OCI-LY1 (cell line): ENCODE measurements around the gene CFAP46.

Experiments
- H2AFZ ChIP-seq: fragments of 200-600 bp; sonication (generic), shearing (Covaris generic); 2 replicates; pipeline ENCODE4 v1.6.0; 2014; ENCODE audit warnings: antibody characterized with exemption, mild to moderate bottlenecking, low read length
- H3F3A ChIP-seq: fragments of 200-600 bp; sonication (generic), shearing (Covaris generic); 2 replicates; pipeline ENCODE4 v1.6.0; 2014; ENCODE audit warnings: mild to moderate bottlenecking, antibody characterized with exemption, low read length, moderate library complexity; ENCODE audit not compliant: insufficient read depth
- H3K27ac ChIP-seq: fragments of 200-600 bp; sonication (generic); 2 replicates; pipeline ENCODE4 v1.5.1; 2014; ENCODE audit warnings: low read length, mixed run types, mild to moderate bottlenecking, low read depth; ENCODE audit not compliant: poor library complexity, severe bottlenecking
- H3K27me3 ChIP-seq: fragments of 200-600 bp; sonication (generic); 2 replicates; pipeline ENCODE4 v1.6.0; 2014; ENCODE audit warnings: antibody characterized with exemption, mild to moderate bottlenecking, low read length, moderate library complexity; ENCODE audit not compliant: insufficient read depth
- H3K36me3 ChIP-seq: fragments of 200-600 bp; sonication (generic); 2 replicates; pipeline ENCODE4 v1.6.1; 2014; ENCODE audit warnings: mild to moderate bottlenecking, antibody characterized with exemption, low read length, moderate library complexity, mixed read lengths; ENCODE audit not compliant: insufficient read depth
- H3K4me1 ChIP-seq: fragments of 200-600 bp; sonication (generic); 2 replicates; pipeline ENCODE4 v1.5.1; 2014; ENCODE audit warnings: mild to moderate bottlenecking, low read length, moderate library complexity; ENCODE audit not compliant: insufficient read depth, severe bottlenecking
- H3K4me2 ChIP-seq: fragments of 200-600 bp; sonication (generic), shearing (Covaris generic); 2 replicates; pipeline ENCODE4 v1.6.1; 2014; ENCODE audit warnings: low read length
- H3K4me3 ChIP-seq: fragments of 200-600 bp; sonication (generic); 2 replicates; pipeline ENCODE4 v1.5.1; 2014; ENCODE audit warnings: low read length, low read depth, mild to moderate bottlenecking, mixed read lengths; ENCODE audit not compliant: poor library complexity, severe bottlenecking
- H3K79me2 ChIP-seq: fragments of 200-600 bp; shearing (Covaris generic); 2 replicates; pipeline ENCODE4 v1.6.1; 2016; ENCODE audit warnings: mixed run types, low read length, mixed read lengths; ENCODE audit not compliant: insufficient read depth
- H3K9ac ChIP-seq: fragments of 200-600 bp; sonication (generic), shearing (Covaris generic); 2 replicates; pipeline ENCODE4 v1.6.1; 2014; ENCODE audit warnings: mild to moderate bottlenecking, low read length, mixed read lengths
- H3K9me2 ChIP-seq: fragments of 200-600 bp; sonication (generic), shearing (Covaris generic); 2 replicates; pipeline ENCODE4 v1.6.1; 2014; ENCODE audit warnings: low read depth, mild to moderate bottlenecking, low read length, mixed read lengths
- H3K9me3 ChIP-seq: fragments of 200-600 bp; shearing (Covaris generic); 2 replicates; pipeline ENCODE4 v1.6.1; 2014; ENCODE audit warnings: low read length, mixed read lengths
- H4K20me1 ChIP-seq: fragments of 200-600 bp; sonication (generic), shearing (Covaris generic); 2 replicates; pipeline ENCODE4 v1.6.0; 2016; ENCODE audit warnings: mild to moderate bottlenecking, low read length; ENCODE audit not compliant: insufficient read depth
- EZH2 ChIP-seq: fragments of 200-600 bp; sonication (generic), shearing (Covaris generic); IDR thresholded peaks from 2 replicates; pipeline ENCODE4 v1.8.0; 2017; ENCODE audit warnings: borderline replicate concordance, mixed run types, mild to moderate bottlenecking, antibody characterized with exemption, low read length, moderate library complexity, mixed read lengths
- TF ChIP-seq, protein P1 (sequence below): fragments of 200-600 bp; sonication (generic), shearing (Covaris generic); IDR thresholded peaks from 2 replicates; pipeline ENCODE4 v1.5.1; 2017; ENCODE audit warnings: mild to moderate bottlenecking, antibody characterized with exemption, low read length, moderate library complexity, mixed read lengths

The CFAP46 gene

DNA sequence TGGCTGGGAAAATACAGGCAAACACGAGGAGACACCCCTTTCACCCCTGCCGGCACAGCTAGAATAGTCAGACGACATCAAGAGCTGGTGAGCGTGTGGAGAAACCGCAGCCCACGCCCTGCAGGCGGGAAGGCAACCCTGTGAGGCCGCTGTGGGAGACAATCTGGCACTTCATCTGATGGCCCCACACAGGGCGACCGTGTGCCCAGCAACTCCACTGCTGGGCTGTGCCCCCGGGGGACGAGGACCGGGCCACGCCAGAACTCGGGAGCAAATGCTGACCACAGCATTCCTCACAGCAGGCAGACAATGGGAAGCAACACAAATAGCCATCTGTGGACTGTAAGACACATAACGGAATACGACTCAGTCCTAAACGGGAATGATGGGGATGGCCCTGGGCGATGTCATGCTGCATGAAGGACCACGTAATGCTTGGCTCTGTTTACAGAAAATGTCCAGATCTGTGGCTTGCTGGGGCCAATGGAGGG lies 58.9 kb downstream of the CFAP46 start:
- Histone ChIP-seq H3K27me3 (no peaks in the 10 kb centered on the region), H3K9me2 (no peaks in the 10 kb centered on the region), H3K27ac (no peak overlapping the region), H2AFZ (no peak overlapping the region), H3K4me1 (no peaks in the 10 kb centered on the region), H3K9me3 (no peaks in the 10 kb centered on the region), H3K4me3 (no peak overlapping the region), H3F3A (no peaks in the 10 kb centered on the region), H3K4me2 (no peak overlapping the region), H3K36me3 (no peaks in the 10 kb centered on the region), H3K79me2 (no peaks in the 10 kb centered on the region), H4K20me1 (no peaks in the 10 kb centered on the region), H3K9ac (no peak overlapping the region)
- TF ChIP-seq, protein P1, sequence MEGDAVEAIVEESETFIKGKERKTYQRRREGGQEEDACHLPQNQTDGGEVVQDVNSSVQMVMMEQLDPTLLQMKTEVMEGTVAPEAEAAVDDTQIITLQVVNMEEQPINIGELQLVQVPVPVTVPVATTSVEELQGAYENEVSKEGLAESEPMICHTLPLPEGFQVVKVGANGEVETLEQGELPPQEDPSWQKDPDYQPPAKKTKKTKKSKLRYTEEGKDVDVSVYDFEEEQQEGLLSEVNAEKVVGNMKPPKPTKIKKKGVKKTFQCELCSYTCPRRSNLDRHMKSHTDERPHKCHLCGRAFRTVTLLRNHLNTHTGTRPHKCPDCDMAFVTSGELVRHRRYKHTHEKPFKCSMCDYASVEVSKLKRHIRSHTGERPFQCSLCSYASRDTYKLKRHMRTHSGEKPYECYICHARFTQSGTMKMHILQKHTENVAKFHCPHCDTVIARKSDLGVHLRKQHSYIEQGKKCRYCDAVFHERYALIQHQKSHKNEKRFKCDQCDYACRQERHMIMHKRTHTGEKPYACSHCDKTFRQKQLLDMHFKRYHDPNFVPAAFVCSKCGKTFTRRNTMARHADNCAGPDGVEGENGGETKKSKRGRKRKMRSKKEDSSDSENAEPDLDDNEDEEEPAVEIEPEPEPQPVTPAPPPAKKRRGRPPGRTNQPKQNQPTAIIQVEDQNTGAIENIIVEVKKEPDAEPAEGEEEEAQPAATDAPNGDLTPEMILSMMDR, result no peak
- TF ChIP-seq EZH2, result no peak

DNA sequence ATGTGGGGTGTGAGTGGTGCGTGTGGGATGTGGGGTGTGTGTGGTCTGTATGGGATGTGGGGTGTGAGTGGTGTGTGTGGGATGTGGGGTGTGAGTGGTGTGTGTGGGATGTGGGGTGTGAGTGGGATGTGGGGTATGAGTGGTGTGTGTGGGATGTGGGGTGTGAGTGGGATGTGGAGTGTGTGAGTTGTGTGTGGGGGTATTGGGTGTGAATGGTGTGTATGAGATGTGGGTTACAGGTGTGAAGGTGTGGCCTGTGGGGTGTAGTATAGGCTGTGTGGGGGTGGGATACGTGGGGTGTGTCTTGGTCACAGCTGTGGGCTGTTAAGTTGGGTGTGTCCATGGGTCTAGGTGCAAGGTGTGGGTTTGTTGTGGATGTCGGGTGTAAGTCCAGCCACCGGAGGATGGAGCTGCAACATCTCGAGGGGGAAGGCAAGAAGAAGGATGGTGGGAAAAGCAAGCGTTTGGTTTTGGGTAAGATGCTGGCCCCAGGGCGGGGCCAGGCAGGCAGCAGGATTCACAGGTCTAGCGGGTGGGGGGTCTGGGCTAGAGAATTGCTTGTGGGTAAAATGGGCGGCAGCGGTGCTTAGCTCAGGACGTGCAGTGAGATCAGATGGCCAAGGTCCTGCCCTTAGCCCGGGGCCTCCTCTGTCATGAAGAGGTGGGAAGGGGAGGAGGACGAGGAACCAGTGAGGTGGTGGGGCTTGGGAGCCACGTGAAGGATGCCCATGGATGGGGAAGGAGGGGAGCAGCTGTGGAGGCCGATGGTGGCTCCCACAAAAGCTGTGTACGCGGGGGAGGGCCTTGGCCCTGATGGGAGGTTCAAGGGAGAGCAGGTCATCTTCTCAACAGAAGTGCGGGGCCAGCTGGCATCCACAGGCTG lies 60.1 kb downstream of the CFAP46 start:
- Histone ChIP-seq H3K36me3 (no peaks in the 10 kb centered on the region), H3K4me1 (no peaks in the 10 kb centered on the region), H3K4me3 (no peak overlapping the region), H3K9me3 (no peaks in the 10 kb centered on the region), H3K27me3 (no peaks in the 10 kb centered on the region), H3K79me2 (no peaks in the 10 kb centered on the region), H2AFZ (no peak overlapping the region), H4K20me1 (no peaks in the 10 kb centered on the region), H3K4me2 (no peak overlapping the region), H3K27ac (no peak overlapping the region), H3F3A (no peaks in the 10 kb centered on the region), H3K9me2 (no peaks in the 10 kb centered on the region), H3K9ac (no peak overlapping the region)
- no peak for TF ChIP-seq EZH2
- TF ChIP-seq, protein P1, result no peak

DNA sequence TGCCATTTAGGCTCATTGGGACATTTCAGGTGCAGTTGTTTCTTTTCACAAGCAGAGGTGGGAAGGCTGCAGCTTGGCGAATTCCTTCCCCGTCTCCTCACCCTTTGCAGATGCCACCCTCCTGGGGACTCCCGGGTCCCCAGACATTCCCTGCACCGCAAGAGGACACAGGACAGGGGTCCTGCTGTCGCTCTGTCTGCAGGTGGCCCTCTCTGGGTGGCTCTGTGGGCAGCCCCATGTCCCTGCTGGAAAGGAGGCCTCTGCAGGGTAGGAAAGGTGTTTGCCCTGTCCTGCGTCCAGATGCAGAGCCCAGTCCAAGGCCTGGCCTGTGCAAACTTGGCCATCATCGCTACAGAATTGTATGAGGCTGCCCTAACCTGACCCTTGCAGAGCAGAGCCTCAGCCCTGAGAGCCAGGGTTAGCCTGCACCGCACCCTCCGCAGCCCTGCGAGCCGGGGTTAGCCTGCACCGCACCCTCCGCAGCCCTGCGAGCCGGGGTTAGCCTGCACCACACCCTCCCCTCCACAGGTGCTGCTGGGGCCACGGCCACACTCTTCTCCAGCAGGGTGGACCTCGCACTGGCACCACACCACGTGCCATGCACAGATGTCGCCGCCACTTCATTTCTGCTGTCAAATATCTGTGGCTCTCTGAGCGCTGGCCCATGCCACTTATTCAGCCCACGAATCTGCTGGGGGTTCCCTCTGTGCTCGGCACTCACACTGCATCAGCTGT lies 61.0 kb downstream of the CFAP46 start:
- Histone ChIP-seq H3K9ac (no peak overlapping the region), H3K9me3 (no peaks in the 10 kb centered on the region), H3K27me3 (no peaks in the 10 kb centered on the region), H3K4me2 (no peak overlapping the region), H3K9me2 (no peaks in the 10 kb centered on the region), H3K79me2 (no peaks in the 10 kb centered on the region), H3K4me3 (no peak overlapping the region), H3K4me1 (no peaks in the 10 kb centered on the region), H4K20me1 (no peaks in the 10 kb centered on the region), H2AFZ (no peak overlapping the region), H3F3A (no peaks in the 10 kb centered on the region), H3K36me3 (no peaks in the 10 kb centered on the region), H3K27ac (no peak overlapping the region)
- TF ChIP-seq, protein P1, result no peak
- TF ChIP-seq EZH2, result no peak
